ENCODE measurements around the gene EYA4.

DNA sequence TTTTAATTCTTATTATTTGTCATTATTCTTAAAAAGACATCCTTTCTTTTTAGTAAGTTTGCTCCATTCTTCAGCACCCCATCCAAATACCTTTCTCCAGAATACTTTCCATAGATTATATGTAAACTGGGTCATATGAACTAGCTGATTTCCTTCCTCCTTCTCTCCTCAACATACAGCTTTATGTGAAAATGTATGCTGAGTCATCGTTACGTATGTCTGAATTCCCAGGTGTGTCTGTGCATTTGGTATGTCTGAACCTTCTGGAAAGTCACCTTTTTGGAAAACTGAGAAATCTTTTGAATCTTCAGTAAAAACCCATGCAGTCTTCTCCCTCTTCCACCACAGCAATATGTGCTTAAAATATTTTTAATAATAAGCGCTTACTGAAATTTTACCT lies 264.5 kb downstream of the EYA4 start:
- TF ChIP-seq JAZF1 (CRISPR knock-in tag; IDR thresholded peaks at IDR 0.05) (no peak), JUN (CRISPR knock-in tag; IDR thresholded peaks at IDR 0.05) (no peak), FOXK1 (CRISPR knock-in tag; IDR thresholded peaks at IDR 0.05) (no peak)
